ENCODE data around the gene C17orf107.
"Not testable (repeated sequence)": the region's sequence is repeated elsewhere in the genome, so short reads cannot be mapped to it uniquely, and the experiment has no call there.

C17orf107 gene

GRCh38 chr17:4908301-4908700 lies 9.0 kb downstream of the C17orf107 start:
- H3K36me3 ChIP-seq (ENCODE audit: control insufficient read depth, insufficient read depth, low read length), result no peaks in the 10 kb centered on the region
- peak overlapping the region; percentile 59 for H3K27ac ChIP-seq (ENCODE audit: low read depth, low read length)
- H3K9ac ChIP-seq (ENCODE audit: low read length), result no peak overlapping the region
- no peaks in the 10 kb centered on the region for H3K27me3 ChIP-seq (ENCODE audit: control insufficient read depth, insufficient read depth, low read length)
- peaks cover 2% of the 10 kb centered on the region for H3K4me1 ChIP-seq (ENCODE audit: control insufficient read depth, insufficient read depth, low read length)
- H3K4me3 ChIP-seq (ENCODE audit: low read length), result no peak overlapping the region

- H3K36me3 ChIP-seq (ENCODE audit: control insufficient read depth, insufficient read depth, low read length), result no peaks in the 10 kb centered on the region
- H3K27me3 ChIP-seq (ENCODE audit: control insufficient read depth, insufficient read depth, low read length), result no peaks in the 10 kb centered on the region
- peak overlapping the region; percentile 40 for H3K4me3 ChIP-seq (ENCODE audit: low read length)
- H3K9ac ChIP-seq (ENCODE audit: low read length), result peak overlapping the region; percentile 24
- H3K27ac ChIP-seq (ENCODE audit: low read depth, low read length), result peak overlapping the region; percentile 59
- peaks cover 2% of the 10 kb centered on the region for H3K4me1 ChIP-seq (ENCODE audit: control insufficient read depth, insufficient read depth, low read length)
These were observed 9.6 kb downstream of the C17orf107 start for GRCh38 chr17:4908711-4909496.

GRCh38 chr17:4913994-4914393 lies 14.7 kb downstream of the C17orf107 start:
- Histone ChIP-seq H3K9ac (ENCODE audit: low read length) (no peak overlapping the region), H3K4me3 (ENCODE audit: low read length) (no peak overlapping the region), H3K27ac (ENCODE audit: low read depth, low read length) (no peak overlapping the region)

GRCh38 chr17:4914551-4914950 lies 15.2 kb downstream of the C17orf107 start:
- H3K36me3 ChIP-seq (ENCODE audit: control insufficient read depth, insufficient read depth, low read length); H3K4me1 ChIP-seq (ENCODE audit: control insufficient read depth, insufficient read depth, low read length); H3K27me3 ChIP-seq (ENCODE audit: control insufficient read depth, insufficient read depth, low read length); H3K9ac ChIP-seq (ENCODE audit: low read length); H3K4me3 ChIP-seq (ENCODE audit: low read length); H3K27ac ChIP-seq (ENCODE audit: low read depth, low read length): not testable (repeated sequence)

More at GRCh38 chr17:4913994-4914393, 14.7 kb downstream of the C17orf107 start:
- H3K36me3 ChIP-seq (ENCODE audit: control insufficient read depth, insufficient read depth, low read length), result no peaks in the 10 kb centered on the region
- H3K27me3 ChIP-seq (ENCODE audit: control insufficient read depth, insufficient read depth, low read length), result no peaks in the 10 kb centered on the region
- no peaks in the 10 kb centered on the region for H3K4me1 ChIP-seq (ENCODE audit: control insufficient read depth, insufficient read depth, low read length)

- no peak overlapping the region for H3K27ac ChIP-seq (ENCODE audit: low read depth, low read length)
- H3K27me3 ChIP-seq (ENCODE audit: control insufficient read depth, insufficient read depth, low read length), result no peaks in the 10 kb centered on the region
- H3K36me3 ChIP-seq (ENCODE audit: control insufficient read depth, insufficient read depth, low read length), result no peaks in the 10 kb centered on the region
- H3K4me3 ChIP-seq (ENCODE audit: low read length), result no peak overlapping the region
- no peaks in the 10 kb centered on the region for H3K4me1 ChIP-seq (ENCODE audit: control insufficient read depth, insufficient read depth, low read length)
- H3K9ac ChIP-seq (ENCODE audit: low read length), result no peak overlapping the region
These were observed 20.2 kb downstream of the C17orf107 start for GRCh38 chr17:4919511-4920047.

- Histone ChIP-seq H3K4me1 (ENCODE audit: control insufficient read depth, insufficient read depth, low read length) (no peaks in the 10 kb centered on the region), H3K27me3 (ENCODE audit: control insufficient read depth, insufficient read depth, low read length) (no peaks in the 10 kb centered on the region), H3K4me3 (ENCODE audit: low read length) (no peak overlapping the region), H3K36me3 (ENCODE audit: control insufficient read depth, insufficient read depth, low read length) (no peaks in the 10 kb centered on the region), H3K27ac (ENCODE audit: low read depth, low read length) (no peak overlapping the region), H3K9ac (ENCODE audit: low read length) (no peak overlapping the region)
These were observed 21.2 kb downstream of the C17orf107 start for GRCh38 chr17:4920351-4921048.

- no peaks in the 10 kb centered on the region for H3K4me1 ChIP-seq (ENCODE audit: control insufficient read depth, insufficient read depth, low read length)
- no peak overlapping the region for H3K9ac ChIP-seq (ENCODE audit: low read length)
- H3K27me3 ChIP-seq (ENCODE audit: control insufficient read depth, insufficient read depth, low read length), result no peaks in the 10 kb centered on the region
- no peak overlapping the region for H3K4me3 ChIP-seq (ENCODE audit: low read length)
- no peaks in the 10 kb centered on the region for H3K36me3 ChIP-seq (ENCODE audit: control insufficient read depth, insufficient read depth, low read length)
- no peak overlapping the region for H3K27ac ChIP-seq (ENCODE audit: low read depth, low read length)
These were observed 22.0 kb downstream of the C17orf107 start for GRCh38 chr17:4921320-4921719.

GRCh38 chr17:4926577-4927335 lies 27.4 kb downstream of the C17orf107 start:
- not testable (repeated sequence) for H3K36me3 ChIP-seq (ENCODE audit: control insufficient read depth, insufficient read depth, low read length); H3K4me3 ChIP-seq (ENCODE audit: low read length); H3K9ac ChIP-seq (ENCODE audit: low read length); H3K4me1 ChIP-seq (ENCODE audit: control insufficient read depth, insufficient read depth, low read length); H3K27me3 ChIP-seq (ENCODE audit: control insufficient read depth, insufficient read depth, low read length); H3K27ac ChIP-seq (ENCODE audit: low read depth, low read length)

- Histone ChIP-seq H3K27ac (ENCODE audit: low read depth, low read length) (no peak overlapping the region), H3K27me3 (ENCODE audit: control insufficient read depth, insufficient read depth, low read length) (no peaks in the 10 kb centered on the region), H3K4me1 (ENCODE audit: control insufficient read depth, insufficient read depth, low read length) (no peaks in the 10 kb centered on the region), H3K36me3 (ENCODE audit: control insufficient read depth, insufficient read depth, low read length) (no peaks in the 10 kb centered on the region), H3K9ac (ENCODE audit: low read length) (no peak overlapping the region), H3K4me3 (ENCODE audit: low read length) (no peak overlapping the region)
These were observed 29.5 kb downstream of the C17orf107 start for GRCh38 chr17:4928881-4929280.

- peaks cover 5% of the 10 kb centered on the region for H3K36me3 ChIP-seq (ENCODE audit: control insufficient read depth, insufficient read depth, low read length)
- H3K9ac ChIP-seq (ENCODE audit: low read length), result no peak within 1 kb of the TSS
- H3K27me3 ChIP-seq (ENCODE audit: control insufficient read depth, insufficient read depth, low read length), result no peaks in the 10 kb centered on the region
- no peak within 1 kb of the TSS for H3K4me3 ChIP-seq (ENCODE audit: low read length)
- peaks cover 3% of the 10 kb centered on the region for H3K4me1 ChIP-seq (ENCODE audit: control insufficient read depth, insufficient read depth, low read length)
- no peak within 1 kb of the TSS for H3K27ac ChIP-seq (ENCODE audit: low read depth, low read length)
These were observed 32.6 kb downstream of the C17orf107 start, which contains the start of gene GP1BA for GRCh38 chr17:4931963-4932362. Gene GP1BA, plus strand, starts transcription at chr17:4932277. Its CDS starts 328 bp downstream, at chr17:4932605.

- H3K27me3 ChIP-seq (ENCODE audit: control insufficient read depth, insufficient read depth, low read length), result no peaks in the 10 kb centered on the region
- H3K9ac ChIP-seq (ENCODE audit: low read length), result no peak overlapping the region
- peaks cover 3% of the 10 kb centered on the region for H3K4me1 ChIP-seq (ENCODE audit: control insufficient read depth, insufficient read depth, low read length)
- no peak overlapping the region for H3K4me3 ChIP-seq (ENCODE audit: low read length)
- peaks cover 9% of the 10 kb centered on the region for H3K36me3 ChIP-seq (ENCODE audit: control insufficient read depth, insufficient read depth, low read length)
- H3K27ac ChIP-seq (ENCODE audit: low read depth, low read length), result no peak overlapping the region
These were observed 33.4 kb downstream of the C17orf107 start for GRCh38 chr17:4932756-4933155.

- H3K36me3 ChIP-seq (ENCODE audit: control insufficient read depth, insufficient read depth, low read length), result peaks cover 15% of the 10 kb centered on the region
- H3K9ac ChIP-seq (ENCODE audit: low read length), result no peak overlapping the region
- no peak overlapping the region for H3K27ac ChIP-seq (ENCODE audit: low read depth, low read length)
- peaks cover 8% of the 10 kb centered on the region for H3K4me1 ChIP-seq (ENCODE audit: control insufficient read depth, insufficient read depth, low read length)
- H3K27me3 ChIP-seq (ENCODE audit: control insufficient read depth, insufficient read depth, low read length), result no peaks in the 10 kb centered on the region
- no peak overlapping the region for H3K4me3 ChIP-seq (ENCODE audit: low read length)
These were observed 34.3 kb downstream of the C17orf107 start for GRCh38 chr17:4933646-4934045.
